NCI-H2196 (cell line): ENCODE measurements around the gene SCAF4.
"Not testable (repeated sequence)": the region's sequence is repeated elsewhere in the genome, so short reads cannot be mapped to it uniquely, and the experiment has no call there.

Experiments used
- DNase-seq: peaks from one replicate; lab custom pipeline; 2025; ENCODE audit not compliant: unreplicated experiment; lab: John Stamatoyannopoulos, UW

SCAF4 gene

GRCh38 chr21:31675960-31676359, 56.0 kb downstream of the SCAF4 start:
- DNase-seq, result no peak

- no peak for DNase-seq
Observed at GRCh38 chr21:31675318-31675717, 56.6 kb downstream of the SCAF4 start.

GRCh38 chr21:31673321-31673912, 58.5 kb downstream of the SCAF4 start:
- no peak for DNase-seq

- no peak for DNase-seq
Observed at GRCh38 chr21:31671931-31672330, 60.0 kb downstream of the SCAF4 start.

- no peak for DNase-seq
Observed at GRCh38 chr21:31671146-31671716, 60.7 kb downstream of the SCAF4 start.

DNA sequence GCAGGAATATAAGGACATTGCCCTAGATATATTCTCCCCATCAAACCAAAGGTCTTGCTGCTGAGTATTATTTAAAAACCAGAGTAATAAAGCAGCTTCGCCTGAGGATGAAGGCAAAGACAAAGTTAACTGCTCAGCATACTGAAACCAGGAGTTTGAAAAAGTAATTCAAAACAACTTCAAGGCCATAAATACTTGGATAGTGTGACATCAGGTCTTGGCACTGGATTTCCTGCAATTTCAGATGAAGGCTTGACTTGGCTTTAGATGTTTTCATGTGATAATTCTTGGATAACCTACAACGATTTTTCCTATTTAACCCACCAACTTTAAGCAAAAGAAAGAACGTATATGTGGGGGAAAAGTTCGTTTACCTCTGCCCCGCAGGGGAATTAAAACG, 61.8 kb downstream of the SCAF4 start:
- DNase-seq, result no peak

GRCh38 chr21:31668651-31669491, 63.0 kb downstream of the SCAF4 start:
- DNase-seq, result no peak

DNA sequence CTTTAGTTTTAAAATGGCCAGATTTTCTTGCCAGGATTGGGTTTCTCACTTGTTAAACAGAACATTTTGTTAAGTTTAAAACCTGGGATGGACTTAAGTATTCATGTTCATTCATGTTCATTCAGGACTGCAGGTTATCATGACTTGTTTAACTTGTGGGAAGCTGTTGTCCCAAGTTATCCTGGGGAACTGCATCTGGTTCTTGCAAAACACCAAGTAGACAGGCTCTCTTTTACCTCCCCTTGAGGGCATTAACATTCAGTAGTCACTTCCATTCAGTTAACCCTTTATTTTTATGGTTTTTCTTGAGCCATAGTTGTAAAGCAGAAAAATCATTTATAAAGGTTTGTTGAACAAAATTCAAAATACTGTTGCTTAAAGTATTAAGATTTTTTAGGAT, 64.3 kb downstream of the SCAF4 start:
- DNase-seq, result no peak

GRCh38 chr21:31667132-31667531, 64.8 kb downstream of the SCAF4 start:
- no peak for DNase-seq

GRCh38 chr21:31666445-31667010, 65.4 kb downstream of the SCAF4 start:
- DNase-seq, result no peak

GRCh38 chr21:31665869-31666268, 66.0 kb downstream of the SCAF4 start:
- not testable (repeated sequence) for DNase-seq

DNA sequence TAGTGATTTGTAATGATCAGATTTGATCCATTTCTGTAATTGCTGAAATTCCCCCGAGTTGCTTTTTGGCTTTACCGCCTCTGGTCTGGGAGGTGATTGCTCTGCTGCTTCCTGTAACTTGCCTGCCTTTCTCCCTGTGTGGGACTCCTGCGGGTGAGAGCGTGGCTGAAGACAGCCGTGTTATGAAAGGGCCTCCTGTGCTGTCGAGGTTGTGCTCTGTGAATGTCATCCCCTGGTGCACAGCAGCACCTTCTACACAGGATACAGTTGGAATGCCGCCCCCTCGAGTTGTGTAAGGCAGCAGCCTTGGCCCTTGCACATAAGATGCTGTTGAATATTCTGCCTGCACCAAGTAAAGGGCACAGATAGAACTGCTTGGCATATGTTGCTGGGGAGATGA, 66.5 kb downstream of the SCAF4 start:
- DNase-seq, result no peak

- no peak for DNase-seq
Observed at GRCh38 chr21:31663584-31664249, 68.2 kb downstream of the SCAF4 start.

DNA sequence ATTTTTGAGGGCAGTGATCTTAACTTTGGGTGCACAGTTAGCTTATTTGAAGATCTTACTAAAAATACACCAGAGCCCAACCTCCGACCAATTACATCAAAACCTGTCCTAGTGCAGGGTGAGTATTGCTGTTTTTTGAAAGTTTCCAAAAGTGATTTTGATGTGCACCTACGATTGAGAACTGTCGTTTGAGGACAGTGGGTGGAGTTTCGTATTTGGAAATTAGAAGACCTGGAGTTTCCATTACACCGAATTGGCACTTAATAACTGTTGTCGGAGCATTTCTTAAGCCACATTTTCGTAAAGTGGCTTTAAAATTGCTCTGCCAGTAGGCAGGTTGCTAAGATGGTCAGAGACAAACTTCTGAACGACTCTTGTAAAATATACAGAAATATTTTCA, 71.3 kb downstream of the SCAF4 start:
- no peak for DNase-seq

DNA sequence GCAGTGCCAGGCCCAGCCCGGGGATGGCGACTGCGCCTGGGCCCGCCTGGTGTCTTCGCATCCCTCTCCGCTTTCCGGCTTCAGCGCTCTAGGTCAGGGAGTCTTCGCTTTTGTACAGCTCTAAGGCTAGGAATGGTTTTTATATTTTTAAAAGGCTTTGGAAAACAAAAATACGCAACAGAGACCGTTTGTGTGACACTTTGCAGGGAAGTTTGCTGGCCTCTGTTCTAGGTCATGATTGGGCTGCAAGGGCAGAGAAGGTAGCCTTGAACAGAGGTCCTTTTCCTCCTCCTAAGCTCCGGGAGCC, 71.7 kb downstream of the SCAF4 start:
- DNase-seq, result no peak

DNA sequence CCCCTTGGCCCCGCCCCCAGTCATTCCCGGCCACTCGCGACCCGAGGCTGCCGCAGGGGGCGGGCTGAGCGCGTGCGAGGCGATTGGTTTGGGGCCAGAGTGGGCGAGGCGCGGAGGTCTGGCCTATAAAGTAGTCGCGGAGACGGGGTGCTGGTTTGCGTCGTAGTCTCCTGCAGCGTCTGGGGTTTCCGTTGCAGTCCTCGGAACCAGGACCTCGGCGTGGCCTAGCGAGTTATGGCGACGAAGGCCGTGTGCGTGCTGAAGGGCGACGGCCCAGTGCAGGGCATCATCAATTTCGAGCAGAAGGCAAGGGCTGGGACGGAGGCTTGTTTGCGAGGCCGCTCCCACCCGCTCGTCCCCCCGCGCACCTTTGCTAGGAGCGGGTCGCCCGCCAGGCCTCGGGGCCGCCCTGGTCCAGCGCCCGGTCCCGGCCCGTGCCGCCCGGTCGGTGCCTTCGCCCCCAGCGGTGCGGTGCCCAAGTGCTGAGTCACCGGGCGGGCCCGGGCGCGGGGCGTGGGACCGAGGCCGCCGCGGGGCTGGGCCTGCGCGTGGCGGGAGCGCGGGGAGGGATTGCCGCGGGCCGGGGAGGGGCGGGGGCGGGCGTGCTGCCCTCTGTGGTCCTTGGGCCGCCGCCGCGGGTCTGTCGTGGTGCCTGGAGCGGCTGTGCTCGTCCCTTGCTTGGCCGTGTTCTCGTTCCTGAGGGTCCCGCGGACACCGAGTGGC, 72.2 kb downstream of the SCAF4 start, which contains the start of gene SOD1:
TSS of gene SOD1 (plus strand) at position 158 of the 723 bp plus-strand sequence. CDS start at position 235, 77 bp downstream.
- DNase-seq, result peak; percentile 96

GRCh38 chr21:31659286-31659535, 72.7 kb downstream of the SCAF4 start:
- DNase-seq, result no peak

DNA sequence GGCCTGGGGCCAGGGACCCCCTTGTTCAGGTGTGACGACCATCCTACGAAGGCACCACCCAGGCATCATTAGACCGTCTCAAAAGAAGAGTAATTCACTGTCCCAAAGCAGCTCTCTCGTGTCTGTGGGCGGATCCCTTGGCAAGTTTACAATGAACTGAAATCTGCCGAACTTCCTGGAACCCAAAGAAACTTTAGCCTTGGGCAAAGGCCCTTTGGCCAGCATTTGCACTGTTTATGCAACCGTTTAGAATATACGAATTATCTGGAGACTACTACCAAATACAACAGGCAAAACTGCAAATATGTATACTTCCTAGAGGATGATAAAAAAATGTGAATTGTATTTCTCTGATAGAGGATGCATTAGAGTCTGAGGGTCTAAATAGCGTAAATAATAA, 73.9 kb downstream of the SCAF4 start:
- DNase-seq, result no peak

DNA sequence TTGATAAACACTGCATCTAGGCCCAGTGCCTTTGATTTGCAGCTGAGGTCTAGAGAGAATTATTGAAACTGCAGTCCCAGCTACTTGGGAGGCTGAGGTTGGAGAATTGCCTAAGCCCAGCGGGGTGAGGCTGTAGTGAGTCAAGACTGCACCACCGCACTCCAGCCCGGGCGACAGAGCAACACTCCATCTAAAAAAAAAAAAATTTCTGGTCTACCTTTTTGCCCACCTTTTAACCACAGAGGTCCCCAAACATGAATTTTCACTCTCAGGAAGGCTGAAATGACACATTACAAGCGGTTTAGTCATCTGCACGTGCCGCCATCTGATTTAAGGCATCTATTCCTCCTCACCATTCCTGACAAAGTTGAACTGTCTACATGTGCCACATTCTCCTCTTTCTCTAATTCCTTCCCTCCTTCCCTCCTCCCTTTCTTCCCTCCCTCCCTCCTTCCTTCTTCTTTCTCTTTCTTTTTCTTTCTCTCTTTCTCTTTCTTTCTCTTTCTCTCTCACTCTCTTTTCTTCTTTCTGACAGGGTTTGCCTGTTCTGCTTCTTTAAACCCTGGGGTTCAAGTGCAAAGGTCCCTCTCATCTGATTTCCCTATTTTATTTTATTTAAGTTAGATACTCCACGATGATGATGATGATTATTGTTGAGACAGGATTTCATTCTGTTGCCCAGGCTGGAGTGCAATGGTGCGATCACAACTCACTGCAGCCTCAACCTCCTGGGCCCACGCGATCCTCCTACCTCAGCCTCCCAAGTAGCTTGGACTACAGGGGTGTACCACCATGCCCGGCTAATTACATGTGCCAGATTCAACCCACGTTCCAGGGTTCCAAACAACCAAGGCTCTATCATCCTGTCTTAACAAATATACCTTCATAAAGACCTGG, 75.5 kb downstream of the SCAF4 start:
- DNase-seq, result no peak
